GM11168 (cell line): Measurements from ENCODE around the gene HCRTR1.

Experiments
- in situ Hi-C: fragments of 300-500 bp; cut with MboI; formaldehyde crosslinking; loops from one replicate; pipeline ENCODE4 v1.12.0; 2022; ENCODE audit warnings: low sequenced_read_pairs; ENCODE audit not compliant: unreplicated experiment

Gene HCRTR1

GRCh38 chr1:31595836-31596736 lies 21.4 kb upstream of the HCRTR1 start:
- in situ Hi-C loops = no loop called here

GRCh38 chr1:31596737-31597097 lies 20.8 kb upstream of the HCRTR1 start:
- in situ Hi-C loops = no loop called here

- in situ Hi-C loops = no loop called here
Observed at GRCh38 chr1:31598980-31599379, 18.5 kb upstream of the HCRTR1 start.

GRCh38 chr1:31600641-31601040 lies 16.8 kb upstream of the HCRTR1 start:
- in situ Hi-C loops = no loop called here

- in situ Hi-C loops = no loop called here
Observed at GRCh38 chr1:31602081-31602480, 15.4 kb upstream of the HCRTR1 start.

- in situ Hi-C loops = no loop called here
Observed at GRCh38 chr1:31605908-31606427, 11.5 kb upstream of the HCRTR1 start.

- in situ Hi-C loops = no loop called here
Observed at GRCh38 chr1:31607360-31607759, 10.1 kb upstream of the HCRTR1 start.

GRCh38 chr1:31609514-31610118 lies 7.9 kb upstream of the HCRTR1 start:
- in situ Hi-C loops = no loop called here

GRCh38 chr1:31614414-31615005 lies 3.0 kb upstream of the HCRTR1 start:
- in situ Hi-C loops = no loop called here

GRCh38 chr1:31615414-31615813 lies 2.1 kb upstream of the HCRTR1 start:
- in situ Hi-C loops = no loop called here

- in situ Hi-C loops = no loop called here
Observed at GRCh38 chr1:31615939-31616338, 1.6 kb upstream of the HCRTR1 start.

GRCh38 chr1:31617916-31618746 lies 642 bp downstream of the HCRTR1 start:
- in situ Hi-C loops = no loop called here

- in situ Hi-C loops = no loop called here
Observed at GRCh38 chr1:31618916-31619846, 1.7 kb downstream of the HCRTR1 start.

- in situ Hi-C loops = loop anchor here (5.0 kb wide), 1 partner anchor 59 kb away; no protein-coding TSS in a partner anchor
Observed at GRCh38 chr1:31620631-31621497, 3.4 kb downstream of the HCRTR1 start.

GRCh38 chr1:31621498-31621820 lies 4.0 kb downstream of the HCRTR1 start:
- in situ Hi-C loops = loop anchor here (5.0 kb wide), 1 partner anchor 59 kb away; no protein-coding TSS in a partner anchor

- in situ Hi-C loops = loop anchor here (5.0 kb wide), 1 partner anchor 60 kb away; no protein-coding TSS in a partner anchor
Observed at GRCh38 chr1:31621847-31622730, 4.6 kb downstream of the HCRTR1 start.

GRCh38 chr1:31623365-31623764 lies 5.9 kb downstream of the HCRTR1 start:
- in situ Hi-C loops = loop anchor here (5.0 kb wide), 1 partner anchor 61 kb away; no protein-coding TSS in a partner anchor
